Endothelial cell (in vitro differentiated cells): ENCODE data around the gene GALNT16. TPM values are rescaled to one million over a fixed set of nuclear protein-coding genes. Genes with fewer than 3 reads are reported as not detected.

Experiments used
- DNase-seq: peaks from one replicate; pipeline ENCODE4 v3.0.0; 2021; ENCODE audit warnings: low spot score
- H3K27ac Mint-ChIP-seq: one replicate; pipeline ENCODE4 v1.8.0; 2021; ENCODE audit warnings: mixed read lengths, inconsistent platforms; ENCODE audit not compliant: unreplicated experiment
- H3K27me3 Mint-ChIP-seq: one replicate; pipeline ENCODE4 v1.8.0; 2021; ENCODE audit warnings: mild to moderate bottlenecking, moderate library complexity, mixed read lengths, inconsistent platforms; ENCODE audit not compliant: unreplicated experiment
- H3K36me3 Mint-ChIP-seq: one replicate; pipeline ENCODE4 v1.8.0; 2021; ENCODE audit warnings: mild to moderate bottlenecking, low read depth, mixed read lengths, inconsistent platforms; ENCODE audit not compliant: unreplicated experiment
- H3K4me1 Mint-ChIP-seq: one replicate; pipeline ENCODE4 v1.8.0; 2021; ENCODE audit warnings: mild to moderate bottlenecking, mixed read lengths, inconsistent platforms; ENCODE audit not compliant: unreplicated experiment
- H3K4me3 Mint-ChIP-seq: one replicate; pipeline ENCODE4 v1.8.0; 2021; ENCODE audit warnings: mild to moderate bottlenecking, mixed read lengths, inconsistent platforms; ENCODE audit not compliant: unreplicated experiment
- H3K9me3 Mint-ChIP-seq: one replicate; pipeline ENCODE4 v1.8.0; 2021; ENCODE audit warnings: mixed read lengths, inconsistent platforms; ENCODE audit not compliant: unreplicated experiment
- CTCF ChIP-seq: fragments of 200-600 bp; sonication (generic); IDR thresholded peaks from one replicate; pipeline ENCODE4 v1.5.0; 2021; ENCODE audit warnings: antibody characterized with exemption; ENCODE audit not compliant: unreplicated experiment
- total RNA-seq: library from RNA; stranded (reverse); fragmentation: NEBNext Ultra II Directional; extraction: Animal tissue kit (Norgen Biotek cat#: 25700); gene quantifications from one replicate; pipeline ENCODE4 v1.2.1, GENCODE V29; 2021; ENCODE audit not compliant: unreplicated experiment

Gene GALNT16
- total RNA-seq, 1 donor from 2014 or later, result 2.8 TPM

- no peak for DNase-seq
- no peaks in the 10 kb centered on the region for H3K36me3 Mint-ChIP-seq
- H3K9me3 Mint-ChIP-seq, result no peaks in the 10 kb centered on the region
- H3K27me3 Mint-ChIP-seq, result peaks cover 7% of the 10 kb centered on the region
- no peak overlapping the region for H3K27ac Mint-ChIP-seq
- no peak overlapping the region for H3K4me3 Mint-ChIP-seq
- no peak for TF ChIP-seq CTCF
- H3K4me1 Mint-ChIP-seq, result peaks cover 10% of the 10 kb centered on the region
These were observed 59.0 kb downstream of the GALNT16 start for GRCh38 chr14:69318901-69319475.

- no peak for DNase-seq
- H3K9me3 Mint-ChIP-seq, result no peaks in the 10 kb centered on the region
- H3K36me3 Mint-ChIP-seq, result no peaks in the 10 kb centered on the region
- H3K4me3 Mint-ChIP-seq, result no peak overlapping the region
- no peak overlapping the region for H3K27ac Mint-ChIP-seq
- peaks cover 7% of the 10 kb centered on the region for H3K27me3 Mint-ChIP-seq
- TF ChIP-seq CTCF, result no peak
- peaks cover 10% of the 10 kb centered on the region for H3K4me1 Mint-ChIP-seq
These were observed 60.0 kb downstream of the GALNT16 start for GRCh38 chr14:69319911-69320310.

- no peaks in the 10 kb centered on the region for H3K36me3 Mint-ChIP-seq
- H3K4me3 Mint-ChIP-seq, result no peak overlapping the region
- peaks cover 9% of the 10 kb centered on the region for H3K27me3 Mint-ChIP-seq
- no peak overlapping the region for H3K27ac Mint-ChIP-seq
- H3K9me3 Mint-ChIP-seq, result no peaks in the 10 kb centered on the region
- H3K4me1 Mint-ChIP-seq, result peaks cover 10% of the 10 kb centered on the region
- DNase-seq, result no peak
- TF ChIP-seq CTCF, result no peak
These were observed 60.8 kb downstream of the GALNT16 start for GRCh38 chr14:69320581-69321365.

GRCh38 chr14:69321601-69322330 is 61.8 kb downstream of the GALNT16 start:
- no peak for TF ChIP-seq CTCF
- DNase-seq, result no peak
- no peaks in the 10 kb centered on the region for H3K36me3 Mint-ChIP-seq
- peak overlapping the region; percentile 57 for H3K27ac Mint-ChIP-seq
- H3K4me3 Mint-ChIP-seq, result no peak overlapping the region
- peaks cover 9% of the 10 kb centered on the region for H3K27me3 Mint-ChIP-seq
- no peaks in the 10 kb centered on the region for H3K9me3 Mint-ChIP-seq
- peaks cover 10% of the 10 kb centered on the region for H3K4me1 Mint-ChIP-seq
